Large intestine (tissue), 3 donors: ENCODE data around the gene PRR15. TPM values are rescaled to one million over a fixed set of nuclear protein-coding genes. Genes with fewer than 3 reads are reported as not detected.
A peak's percentile ranks its signal among the peaks of the same experiment; 100 is the strongest.

Experiments
- DNase-seq, 2 donors: peaks; one replicate each; pipeline versions ENCODE4 v3.0.0 to v3.0.0-alpha.2; 2013
- H3K27ac ChIP-seq: one replicate; pipeline ENCODE4 v1.5.1; 2013; ENCODE audit warnings: low read length
- H3K27me3 ChIP-seq: 2 replicates; pipeline ENCODE4 v1.6.1; 2013; ENCODE audit warnings: low read length; ENCODE audit not compliant: control insufficient read depth, insufficient read depth
- H3K36me3 ChIP-seq: 2 replicates; pipeline ENCODE4 v1.6.1; 2013; ENCODE audit warnings: low read length; ENCODE audit not compliant: control insufficient read depth, insufficient read depth
- H3K4me1 ChIP-seq: one replicate; pipeline ENCODE4 v1.6.1; 2013; ENCODE audit warnings: low read length; ENCODE audit not compliant: control insufficient read depth, insufficient read depth
- H3K4me3 ChIP-seq: one replicate; pipeline ENCODE4 v1.5.1; 2013; ENCODE audit warnings: low read length
- H3K9me3 ChIP-seq: one replicate; pipeline ENCODE4 v1.6.1; 2013; ENCODE audit warnings: mild to moderate bottlenecking, low read depth, low read length, moderate library complexity; ENCODE audit not compliant: control insufficient read depth
- WGBS: methylation state at CpG from one replicate; pipeline ENCODE4 v1.1.5; 2013; ENCODE audit warnings: low lambda C conversion rate; ENCODE audit not compliant: insufficient coverage; 5-methylcytosine and 5-hydroxymethylcytosine counted together
- polyA plus RNA-seq: library from polyadenylated mRNA; unstranded; fragments of 120-200 nt; gene quantifications from one replicate; pipeline ENCODE4 v1.2.1, GENCODE V29; 2013

PRR15 gene
- polyA plus RNA-seq, 1 donor: 70.8 TPM

DNA sequence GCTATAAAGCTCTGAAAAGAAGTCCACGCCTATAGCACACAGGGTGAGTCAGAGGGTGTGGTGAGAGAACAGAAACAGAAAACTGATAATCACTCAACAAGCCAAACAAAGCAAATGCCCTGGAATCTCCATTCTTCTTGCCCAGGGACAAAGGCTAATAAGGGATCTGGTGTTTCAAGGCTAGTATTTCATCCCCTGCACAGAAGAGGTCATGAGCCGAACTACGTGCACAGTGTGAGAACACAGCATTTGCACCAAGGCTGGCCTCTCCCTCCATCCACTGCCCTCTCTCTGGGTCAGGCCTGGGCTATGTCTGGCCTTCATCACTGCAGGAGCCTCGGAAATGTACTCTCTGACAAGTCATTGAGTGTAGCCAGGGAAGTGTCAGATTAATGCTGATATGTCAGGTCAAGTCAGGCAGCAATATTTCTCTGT lies 42.7 kb downstream of the PRR15 start:
- H3K36me3 ChIP-seq: no peaks in the 10 kb centered on the region
- no peaks in the 10 kb centered on the region for H3K27me3 ChIP-seq
- H3K4me3 ChIP-seq: no peak overlapping the region
- H3K4me1 ChIP-seq: peaks cover 47% of the 10 kb centered on the region
- peak; percentile 86 to 94 for DNase-seq
- H3K27ac ChIP-seq: peak overlapping the region; percentile 84
- WGBS: no CpG with 5 or more reads among the region's 4 CpGs
- no peaks in the 10 kb centered on the region for H3K9me3 ChIP-seq

DNA sequence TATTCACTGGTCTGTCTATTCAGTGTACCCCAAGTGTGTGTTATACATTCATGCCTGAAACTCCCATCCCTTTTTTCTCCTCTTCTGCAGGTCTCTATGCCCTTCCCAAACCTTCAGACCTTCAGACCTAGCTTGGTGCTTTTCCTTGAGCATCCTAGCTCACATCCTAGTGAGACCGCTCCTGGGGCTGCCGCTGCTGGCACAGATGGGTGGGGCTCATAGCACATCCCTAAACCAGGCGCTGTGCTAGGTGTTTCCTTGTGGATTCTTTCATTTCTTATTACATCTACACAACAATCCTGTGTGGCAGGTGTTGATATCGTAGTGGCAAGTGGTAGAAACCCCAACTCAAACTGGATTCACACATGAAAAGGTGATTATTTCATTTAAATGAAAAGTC lies 43.2 kb downstream of the PRR15 start:
- Histone ChIP-seq H3K27me3 (no peaks in the 10 kb centered on the region), H3K9me3 (no peaks in the 10 kb centered on the region), H3K27ac (peak overlapping the region; percentile 84), H3K36me3 (no peaks in the 10 kb centered on the region), H3K4me1 (peaks cover 44% of the 10 kb centered on the region), H3K4me3 (no peak overlapping the region)
- no peak for DNase-seq
- WGBS: no CpG with 5 or more reads among the region's 4 CpGs

DNA sequence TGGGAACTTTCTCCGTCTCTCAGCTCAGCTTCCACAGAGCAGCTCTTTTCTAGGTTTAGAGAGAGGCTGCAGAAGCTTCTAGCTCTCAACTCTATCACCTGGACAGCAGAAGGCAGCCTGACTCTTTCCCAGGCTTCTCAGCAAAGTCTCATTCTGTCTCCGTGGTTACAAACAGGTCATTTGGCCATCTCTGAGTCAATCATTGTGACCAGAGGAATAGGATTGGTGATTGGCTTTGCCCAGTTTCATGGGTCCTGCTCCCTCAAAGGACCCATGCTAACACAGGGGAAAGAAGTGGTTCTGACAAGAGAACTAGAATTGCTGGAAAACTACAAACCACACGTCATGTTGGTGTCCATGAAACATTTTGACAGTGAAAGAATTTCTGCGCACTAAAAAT lies 43.6 kb downstream of the PRR15 start:
- peak in 1 of 2 donors; percentile 16 for DNase-seq
- no CpG with 5 or more reads among the region's 4 CpGs for WGBS
- H3K9me3 ChIP-seq: no peaks in the 10 kb centered on the region
- H3K4me3 ChIP-seq: no peak overlapping the region
- H3K4me1 ChIP-seq: peaks cover 44% of the 10 kb centered on the region
- H3K36me3 ChIP-seq: no peaks in the 10 kb centered on the region
- peak overlapping the region; percentile 84 for H3K27ac ChIP-seq
- no peaks in the 10 kb centered on the region for H3K27me3 ChIP-seq

DNA sequence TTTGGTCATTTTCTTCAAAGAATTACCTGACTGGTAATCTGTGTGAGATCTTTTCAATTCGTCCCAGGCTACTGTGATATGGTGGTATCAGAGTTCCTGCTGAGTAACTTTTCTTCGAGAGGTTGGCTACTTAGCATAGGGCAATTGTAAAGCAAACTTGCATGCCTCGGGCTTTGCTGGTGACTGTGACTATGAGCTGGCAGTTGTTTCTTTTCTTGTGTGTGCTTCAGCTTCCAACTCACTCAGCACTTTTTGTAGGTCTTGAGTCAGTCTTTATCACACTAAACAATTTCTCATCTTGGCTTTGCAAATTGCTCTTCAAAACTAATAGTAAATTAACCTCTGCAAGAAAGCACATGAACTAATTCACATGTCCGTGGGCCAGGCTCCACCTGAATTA lies 44.3 kb downstream of the PRR15 start:
- Histone ChIP-seq H3K27ac (peak overlapping the region; percentile 84), H3K27me3 (no peaks in the 10 kb centered on the region), H3K4me1 (peaks cover 41% of the 10 kb centered on the region), H3K9me3 (no peaks in the 10 kb centered on the region), H3K4me3 (no peak overlapping the region), H3K36me3 (no peaks in the 10 kb centered on the region)
- DNase-seq: peak; percentile 72 to 80
- no CpG with 5 or more reads among the region's 4 CpGs for WGBS

DNA sequence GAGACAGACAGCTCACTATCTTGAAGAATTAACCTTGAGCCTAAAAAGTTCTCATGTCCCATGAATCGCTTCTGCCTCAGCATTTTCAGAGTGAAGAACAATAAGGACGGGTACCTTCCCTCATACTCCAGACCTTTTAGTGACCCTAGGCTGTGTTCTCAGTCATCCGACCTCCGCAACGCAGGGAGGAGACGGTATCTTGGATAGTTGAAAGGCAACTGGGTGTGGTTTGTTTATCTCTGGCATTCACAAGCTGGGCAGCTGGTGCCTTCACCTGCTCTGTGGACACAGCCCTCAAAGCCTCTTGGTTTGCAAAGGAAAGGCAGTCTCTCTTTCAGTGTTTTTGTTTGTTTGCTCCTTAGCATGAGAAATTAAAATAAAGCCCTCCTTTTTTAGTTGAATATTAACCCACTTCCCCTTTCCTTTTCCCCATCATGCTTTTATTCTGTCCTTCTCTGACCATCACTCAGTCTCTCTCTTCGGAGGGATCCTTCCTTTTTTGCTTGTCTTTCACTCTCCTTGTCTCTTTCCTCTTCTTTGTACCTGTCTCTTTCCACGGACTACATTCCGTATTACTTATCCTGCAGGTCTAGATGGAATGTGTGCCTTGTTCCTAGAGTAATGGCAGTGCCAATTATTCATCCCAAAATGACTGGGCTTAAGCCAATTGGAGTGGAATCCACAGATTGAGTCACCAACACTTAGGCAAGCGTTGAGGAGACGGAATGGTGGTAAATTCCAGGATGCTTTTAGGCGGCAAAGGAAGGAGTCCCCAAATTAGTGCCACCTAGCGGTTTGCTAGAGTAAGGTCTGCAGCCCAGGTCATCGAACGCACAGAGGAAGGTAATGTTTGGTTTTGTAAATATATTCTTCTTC lies 45.8 kb downstream of the PRR15 start:
- H3K27ac ChIP-seq: peak overlapping the region; percentile 84

DNA sequence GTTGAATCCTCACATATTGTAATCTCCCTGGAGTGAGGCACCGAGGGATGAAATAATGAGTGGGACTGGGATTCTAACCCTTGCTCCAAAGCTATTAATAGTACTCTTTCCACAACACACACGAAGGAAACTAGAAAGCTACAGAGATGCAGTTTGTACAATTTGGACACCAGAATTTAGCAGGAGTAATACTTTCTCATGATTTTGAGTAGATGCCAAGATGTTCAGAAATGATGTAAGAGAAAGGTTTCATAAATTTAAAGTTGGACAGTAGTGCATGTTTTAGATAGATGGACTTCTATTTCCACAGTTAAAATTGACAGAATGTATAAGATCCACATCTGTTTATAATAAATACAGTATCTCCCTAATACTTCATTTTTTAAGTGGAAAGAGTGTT lies 46.5 kb downstream of the PRR15 start:
- Histone ChIP-seq H3K27ac (peak overlapping the region; percentile 84), H3K9me3 (no peaks in the 10 kb centered on the region), H3K27me3 (no peaks in the 10 kb centered on the region), H3K4me3 (no peak overlapping the region), H3K4me1 (peaks cover 33% of the 10 kb centered on the region), H3K36me3 (no peaks in the 10 kb centered on the region)
- DNase-seq: no peak
- no CpG with 5 or more reads among the region's 2 CpGs for WGBS

More for the DNA sequence above, 45.8 kb downstream of the PRR15 start:
- H3K4me3 ChIP-seq: peak overlapping the region; percentile 29
- H3K36me3 ChIP-seq: no peaks in the 10 kb centered on the region
- peaks cover 33% of the 10 kb centered on the region for H3K4me1 ChIP-seq
- no peaks in the 10 kb centered on the region for H3K9me3 ChIP-seq
- DNase-seq: peak; percentile 81 to 87
- 50% methylated on average over 1 of the region's 15 CpGs for WGBS
- no peaks in the 10 kb centered on the region for H3K27me3 ChIP-seq

DNA sequence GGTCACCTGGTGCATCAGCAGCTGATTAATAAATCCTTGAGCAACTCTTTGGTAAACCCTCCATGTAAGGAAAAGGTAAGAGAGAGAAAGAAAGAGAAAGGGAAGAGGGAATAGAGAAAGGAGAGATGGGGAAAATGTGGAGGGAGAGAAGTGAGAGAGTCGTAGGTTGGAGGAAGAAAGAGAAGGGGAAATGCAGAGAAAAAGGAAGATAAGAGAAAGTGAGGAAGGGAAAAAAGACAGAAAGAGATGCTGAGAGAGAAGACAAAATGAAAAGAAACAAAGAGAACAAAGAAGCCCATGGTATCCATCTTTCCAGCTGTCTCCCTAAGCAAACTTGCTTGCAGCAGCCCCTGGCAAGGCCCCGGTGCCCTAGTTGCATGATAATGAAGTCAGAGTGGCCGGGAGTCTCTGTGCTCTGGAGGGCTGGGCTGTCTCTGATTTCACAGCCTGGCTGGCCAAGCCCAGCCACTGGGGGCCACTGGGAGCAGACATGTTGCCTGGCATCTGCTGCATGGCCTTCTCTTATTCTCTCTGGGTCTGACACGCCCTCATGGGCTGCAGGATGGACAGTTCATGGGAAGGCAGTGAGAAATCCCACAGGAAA lies 48.4 kb downstream of the PRR15 start:
- Histone ChIP-seq H3K4me3 (no peak overlapping the region), H3K9me3 (no peaks in the 10 kb centered on the region), H3K27ac (no peak overlapping the region), H3K36me3 (no peaks in the 10 kb centered on the region), H3K4me1 (peaks cover 19% of the 10 kb centered on the region), H3K27me3 (no peaks in the 10 kb centered on the region)
- no peak for DNase-seq
- 94% methylated on average over 1 of the region's 4 CpGs for WGBS

DNA sequence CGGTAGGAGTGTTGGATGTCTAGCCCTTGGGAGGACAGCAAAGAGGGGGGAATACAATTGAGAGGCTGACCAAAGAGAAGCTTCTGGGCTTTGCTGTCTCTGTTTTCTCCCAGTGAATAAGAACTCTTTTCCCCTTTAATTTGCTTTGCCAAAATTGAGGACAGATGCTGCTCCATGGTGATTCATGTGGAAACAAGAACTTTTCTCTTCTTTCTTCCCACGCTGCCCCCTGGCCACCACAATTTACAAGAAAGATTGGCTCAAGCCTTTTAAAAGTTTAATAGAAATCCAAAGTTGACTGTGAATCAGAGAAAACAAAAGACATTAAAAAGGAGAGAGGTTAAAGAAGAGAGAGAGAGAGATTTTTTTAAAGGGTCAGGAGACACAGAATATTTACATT lies 49.0 kb downstream of the PRR15 start:
- Histone ChIP-seq H3K4me3 (no peak overlapping the region), H3K27ac (no peak overlapping the region), H3K27me3 (no peaks in the 10 kb centered on the region), H3K9me3 (no peaks in the 10 kb centered on the region), H3K36me3 (no peaks in the 10 kb centered on the region), H3K4me1 (peaks cover 13% of the 10 kb centered on the region)
- no CpG with 5 or more reads among the region's 2 CpGs for WGBS
- no peak for DNase-seq

DNA sequence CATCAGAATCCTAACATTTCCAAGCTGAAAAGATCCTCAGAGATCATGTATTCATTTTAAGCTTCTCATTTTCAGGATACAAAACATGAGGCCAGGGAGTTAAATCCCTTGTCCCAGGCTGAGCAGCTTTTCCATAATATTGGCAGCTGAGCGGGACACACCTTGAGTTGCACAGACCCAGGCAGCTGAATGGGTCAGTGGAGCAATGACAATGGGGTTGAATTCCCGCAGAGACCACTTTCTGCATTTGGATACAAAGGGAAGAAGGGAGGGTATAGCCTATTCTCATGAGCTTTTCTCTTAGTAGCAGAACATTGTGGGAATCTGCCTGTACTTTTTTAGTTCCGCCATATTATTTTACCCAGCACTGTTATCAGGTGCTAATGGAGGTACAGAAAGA lies 49.5 kb downstream of the PRR15 start:
- no peaks in the 10 kb centered on the region for H3K36me3 ChIP-seq
- H3K9me3 ChIP-seq: no peaks in the 10 kb centered on the region
- H3K27ac ChIP-seq: no peak overlapping the region
- H3K4me3 ChIP-seq: no peak overlapping the region
- no CpG with 5 or more reads among the region's 3 CpGs for WGBS
- no peaks in the 10 kb centered on the region for H3K27me3 ChIP-seq
- no peak for DNase-seq
- H3K4me1 ChIP-seq: peaks cover 10% of the 10 kb centered on the region

DNA sequence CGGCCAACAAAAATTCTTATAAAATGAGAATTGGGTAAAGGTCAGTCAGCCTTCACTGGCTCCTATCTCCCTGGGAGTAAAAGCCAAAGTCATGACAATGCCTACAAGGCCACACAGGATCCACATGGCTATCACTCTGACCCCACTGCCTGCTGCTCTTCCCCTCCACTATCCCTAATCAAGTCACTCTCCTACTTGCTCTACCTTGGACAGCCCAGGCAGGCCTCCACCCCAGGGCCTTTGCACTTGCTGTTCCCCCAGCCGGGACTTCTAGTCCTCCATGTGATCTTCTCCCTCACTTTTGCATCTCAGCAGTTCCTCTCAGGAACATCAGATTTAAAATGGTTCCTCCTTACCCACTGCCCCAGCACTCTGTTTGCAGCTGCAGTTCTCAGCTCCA lies 50.6 kb downstream of the PRR15 start:
- WGBS: no CpG with 5 or more reads among the region's 2 CpGs
- no peak for DNase-seq
- H3K27me3 ChIP-seq: no peaks in the 10 kb centered on the region
- no peaks in the 10 kb centered on the region for H3K4me1 ChIP-seq
- H3K4me3 ChIP-seq: no peak overlapping the region
- H3K9me3 ChIP-seq: no peaks in the 10 kb centered on the region
- H3K36me3 ChIP-seq: no peaks in the 10 kb centered on the region
- H3K27ac ChIP-seq: no peak overlapping the region
